Activated gamma-delta T cell treated with Interleukin-2 at 50 U/mL for 16 hours (primary cell): ENCODE measurements around the gene PHRF1.
A peak's percentile ranks its signal among the peaks of the same experiment; 100 is the strongest.

Experiments used
- DNase-seq: peaks from one replicate; pipeline ENCODE4 v3.0.0-alpha.2; 2020

PHRF1 gene

DNA sequence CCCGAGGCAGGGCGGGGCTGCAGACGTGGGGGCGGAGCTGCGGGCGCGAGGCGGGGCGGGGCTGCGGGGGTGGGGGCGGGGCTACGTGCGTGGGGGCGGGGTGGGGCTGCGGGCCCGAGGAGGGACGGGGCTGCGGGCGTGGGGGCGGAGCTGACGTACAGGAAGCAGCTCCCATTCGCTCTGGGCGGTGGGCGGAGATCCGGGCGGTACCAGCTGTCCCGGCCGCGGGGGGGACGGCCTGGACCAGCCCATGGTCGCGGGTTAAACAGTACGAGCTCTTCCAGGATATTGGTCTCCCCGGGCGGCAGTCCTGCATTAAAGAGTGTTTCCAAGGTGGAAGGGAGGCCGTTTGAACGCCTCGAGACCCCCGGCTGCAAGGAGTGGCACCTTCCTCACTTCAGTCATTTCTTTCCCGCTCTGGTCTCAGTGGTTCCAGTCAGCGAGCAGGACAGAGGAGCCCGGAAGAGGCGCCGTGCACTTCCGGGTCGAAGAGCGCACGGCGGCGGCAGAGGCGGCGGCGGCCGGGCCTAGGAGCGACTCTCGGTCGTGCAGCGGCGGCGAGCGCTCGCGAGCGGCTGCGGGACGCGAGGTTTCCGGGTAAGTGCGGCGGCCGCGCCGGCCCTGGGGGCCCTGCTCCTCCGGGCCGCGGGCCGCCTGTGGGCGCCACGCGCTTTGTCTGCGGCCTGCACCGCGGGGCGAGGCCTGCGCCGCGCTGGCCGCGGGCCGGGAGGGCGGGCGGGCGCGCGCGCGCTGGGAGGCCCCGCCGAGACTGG, at the start of gene PHRF1:
Gene PHRF1, plus strand, starts transcription at position 475 of the 773 bp plus-strand sequence. CDS start 5,043 bp downstream, outside the sequence.
- peak; percentile 96 for DNase-seq

DNA sequence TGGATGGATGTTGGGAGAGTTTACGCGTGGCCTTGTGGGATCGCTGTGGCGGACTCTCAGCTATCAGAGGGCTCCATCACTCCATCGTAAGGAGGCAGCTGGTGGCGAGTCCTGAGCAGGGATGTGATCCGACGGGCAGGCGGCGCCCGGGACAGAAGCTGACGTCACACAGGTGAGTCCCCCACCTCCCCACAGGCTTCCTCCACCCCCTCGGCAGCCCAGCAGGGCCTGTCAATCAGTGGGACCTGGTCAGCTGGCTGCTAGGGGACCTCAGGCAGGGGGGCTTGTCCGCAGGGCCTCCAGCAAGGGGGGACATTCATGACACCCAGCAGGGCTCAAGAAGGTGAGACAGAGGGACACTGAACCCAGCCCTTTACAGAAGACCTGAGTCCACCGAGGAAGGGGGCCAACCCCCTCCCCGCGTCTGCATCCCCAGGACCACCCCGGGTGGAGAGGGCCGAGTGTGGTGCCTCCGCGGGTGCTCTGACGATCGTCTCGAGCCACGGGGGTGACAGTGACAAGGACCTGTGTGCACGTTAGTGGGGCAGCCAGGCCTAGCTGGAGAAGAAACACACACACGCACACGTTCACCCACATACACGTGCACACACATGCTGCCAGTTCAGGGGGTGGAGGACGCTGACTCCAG, 48.0 kb upstream of the PHRF1 start:
- no peak for DNase-seq

DNA sequence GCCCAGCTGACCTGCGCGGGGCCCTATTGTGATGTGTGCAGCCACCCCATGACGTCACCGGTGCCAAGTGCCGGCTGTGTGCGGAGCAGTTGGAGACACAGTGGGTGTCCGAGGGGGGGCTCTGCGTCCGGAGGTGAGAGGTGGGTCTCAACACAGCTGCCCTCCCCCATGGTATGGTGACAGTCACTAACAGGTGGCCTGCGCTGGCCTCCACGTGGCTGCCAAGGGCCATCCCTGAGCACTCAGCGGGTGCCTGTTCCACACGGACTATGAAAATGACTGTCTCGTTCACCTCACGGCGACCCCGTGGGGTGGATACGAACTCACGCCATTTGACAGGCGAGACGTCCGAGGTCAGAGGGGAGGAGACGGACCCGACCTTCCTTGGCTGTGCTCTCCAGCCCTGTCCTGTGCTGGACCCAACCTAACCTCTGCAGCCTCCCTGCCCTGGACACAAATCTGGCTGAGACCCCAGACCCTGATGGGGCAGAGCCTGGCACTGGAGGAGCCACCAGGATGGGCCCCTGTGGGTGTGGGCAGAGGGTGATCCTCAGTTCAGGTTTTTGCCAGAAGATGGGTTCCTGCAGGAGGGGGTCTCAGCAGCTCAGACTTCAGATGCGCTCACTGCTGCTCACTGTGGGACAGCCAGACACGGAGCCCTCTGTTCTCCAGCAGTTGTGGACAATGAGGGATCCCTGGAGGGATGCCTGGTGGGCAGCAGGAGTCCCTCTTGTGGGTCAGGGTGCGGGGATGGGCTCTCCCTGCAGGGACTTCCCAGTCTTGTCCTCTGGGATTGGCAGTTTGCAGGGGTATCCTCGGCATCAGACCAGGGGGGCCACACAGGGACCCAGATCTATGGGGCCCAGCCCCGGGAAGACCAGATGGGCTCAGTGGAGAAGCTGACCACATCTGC, 47.2 kb upstream of the PHRF1 start:
- DNase-seq: no peak

DNA sequence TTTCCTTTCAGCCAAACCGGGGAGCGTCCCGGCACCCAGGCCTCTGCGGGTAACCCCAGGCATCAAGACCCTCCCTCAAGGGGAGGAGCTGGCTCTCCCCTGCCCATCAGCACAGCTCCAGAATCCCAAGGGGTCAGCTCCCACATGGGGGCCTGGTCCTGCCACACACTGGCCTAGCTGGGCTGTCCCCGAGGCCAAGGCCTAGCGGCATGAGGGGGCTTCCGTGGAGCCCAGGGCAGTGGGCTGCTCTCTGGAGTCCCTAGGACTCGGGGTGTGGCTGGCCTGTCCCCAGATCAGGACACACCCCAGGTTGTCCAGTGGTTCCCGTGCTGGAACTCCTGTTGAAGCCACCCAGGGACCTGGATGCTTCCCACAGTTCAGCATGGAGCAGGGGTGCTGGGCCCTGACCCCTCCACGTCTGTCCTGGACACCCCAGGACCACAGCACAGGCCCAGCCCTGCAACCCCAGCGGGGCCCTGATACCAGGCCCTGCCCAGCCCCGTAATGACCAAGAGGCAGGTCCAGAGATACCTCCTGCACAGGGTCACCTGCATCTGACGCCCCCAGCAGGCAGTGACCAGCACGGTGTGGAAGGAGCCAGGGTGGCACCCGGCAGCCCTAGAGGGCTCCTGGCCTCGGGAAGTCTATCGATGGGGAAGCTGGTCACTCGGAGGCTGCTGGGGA, 46.4 kb upstream of the PHRF1 start:
- no peak for DNase-seq

DNA sequence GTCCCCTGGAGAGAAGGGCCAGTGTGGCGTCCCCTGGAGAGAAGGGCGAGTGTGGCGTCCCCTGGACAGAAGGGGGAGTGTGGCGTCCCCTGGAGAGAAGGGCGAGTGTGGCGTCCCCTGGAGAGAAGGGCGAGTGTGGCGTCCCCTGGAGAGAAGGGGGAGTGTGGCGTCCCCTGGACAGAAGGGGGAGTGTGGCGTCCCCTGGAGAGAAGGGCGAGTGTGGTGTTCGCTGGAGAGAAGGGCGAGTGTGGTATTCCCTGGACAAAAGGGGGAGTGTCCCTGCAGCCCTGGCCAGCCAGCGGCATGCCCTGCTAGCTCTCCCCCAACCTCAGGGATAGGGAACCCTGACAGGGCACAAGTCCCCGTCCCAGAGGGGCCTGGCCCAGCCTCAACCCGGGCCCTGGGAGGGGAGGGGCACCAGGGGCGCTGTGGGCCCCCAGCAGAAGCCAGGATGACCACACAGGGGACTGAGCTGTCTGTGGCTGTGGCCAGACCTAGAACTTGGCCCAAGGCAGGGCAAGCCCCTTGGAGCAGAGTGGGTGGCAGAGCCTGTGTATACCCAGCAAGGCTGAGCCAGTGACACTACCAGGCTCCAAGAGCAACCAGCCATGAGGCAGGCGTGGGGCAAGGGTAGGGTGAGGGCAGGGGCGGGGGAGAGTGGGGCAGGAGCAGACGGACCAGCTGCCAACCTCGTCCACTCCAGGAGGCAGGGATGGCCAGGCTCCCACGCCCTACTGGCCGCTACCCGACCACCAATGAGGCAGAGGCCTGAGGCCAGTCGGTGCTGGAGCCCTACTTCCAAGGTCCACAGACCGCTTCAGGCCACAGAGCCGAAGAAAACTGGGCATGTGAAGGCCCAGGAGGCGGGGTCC, 45.1 kb upstream of the PHRF1 start:
- DNase-seq: no peak

DNA sequence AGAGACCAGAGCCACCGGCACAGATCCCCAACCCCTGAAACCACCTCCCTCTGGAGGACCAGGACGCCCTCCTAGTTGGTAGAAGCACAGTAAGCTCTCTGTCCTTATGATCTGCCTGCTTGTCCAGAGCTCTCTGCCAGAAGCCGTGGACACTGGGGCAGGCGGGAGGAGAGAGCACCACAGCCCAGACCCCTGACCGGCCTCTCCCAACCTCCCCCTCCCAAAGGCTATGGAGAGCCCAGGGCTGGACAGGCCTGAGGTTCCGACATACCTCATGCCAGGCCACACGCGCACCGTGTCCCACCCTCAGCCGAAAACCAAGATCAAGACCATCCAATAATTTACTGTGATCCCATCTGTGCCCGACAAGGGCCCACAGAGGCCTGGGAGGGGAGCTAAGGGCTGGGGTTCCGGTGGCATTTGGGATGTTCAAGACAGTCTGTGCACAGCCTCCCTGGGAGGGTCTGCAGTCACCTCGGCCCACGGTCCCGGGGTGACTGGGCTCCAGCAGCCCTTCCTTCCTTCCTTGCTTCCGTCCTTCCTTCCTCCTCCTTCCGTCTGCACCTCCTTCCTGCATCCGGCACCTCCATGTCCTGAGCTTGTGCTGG, 44.2 kb upstream of the PHRF1 start:
- DNase-seq: no peak

DNA sequence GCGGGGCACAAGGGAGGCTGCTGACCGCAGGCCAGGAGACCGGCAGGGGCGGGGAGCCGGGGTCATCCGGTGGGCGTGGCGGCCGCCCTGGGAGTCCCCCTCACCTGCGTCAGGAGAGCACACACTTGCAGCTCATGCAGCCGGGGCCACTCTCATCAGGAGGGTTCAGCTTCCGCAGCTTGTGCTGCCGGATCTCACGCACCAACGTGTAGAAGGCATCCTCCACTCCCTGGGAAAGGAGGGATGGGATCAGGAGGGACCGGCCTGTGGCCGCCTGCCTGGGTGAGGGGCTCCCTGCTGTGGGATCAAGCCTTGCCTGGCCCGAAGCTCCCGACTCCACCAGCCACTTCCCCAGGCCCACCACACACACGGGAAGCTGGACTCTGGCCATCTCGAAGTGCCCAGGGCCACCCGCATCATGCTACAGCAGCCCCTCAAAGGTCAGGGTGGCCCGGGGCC, 43.7 kb upstream of the PHRF1 start:
- no peak for DNase-seq

GRCh38 chr11:532986-533585, 43.2 kb upstream of the PHRF1 start:
- DNase-seq: no peak

GRCh38 chr11:533586-534395, 42.5 kb upstream of the PHRF1 start:
- DNase-seq: no peak

GRCh38 chr11:534396-535209, 41.7 kb upstream of the PHRF1 start:
- no peak for DNase-seq

GRCh38 chr11:535210-535518, 41.1 kb upstream of the PHRF1 start:
- DNase-seq: no peak

- peak; percentile 96 for DNase-seq
Observed at GRCh38 chr11:535519-536454, 40.5 kb upstream of the PHRF1 start, which contains the start of gene HRAS. TSS of gene HRAS (minus strand) at chr11:535576.

DNA sequence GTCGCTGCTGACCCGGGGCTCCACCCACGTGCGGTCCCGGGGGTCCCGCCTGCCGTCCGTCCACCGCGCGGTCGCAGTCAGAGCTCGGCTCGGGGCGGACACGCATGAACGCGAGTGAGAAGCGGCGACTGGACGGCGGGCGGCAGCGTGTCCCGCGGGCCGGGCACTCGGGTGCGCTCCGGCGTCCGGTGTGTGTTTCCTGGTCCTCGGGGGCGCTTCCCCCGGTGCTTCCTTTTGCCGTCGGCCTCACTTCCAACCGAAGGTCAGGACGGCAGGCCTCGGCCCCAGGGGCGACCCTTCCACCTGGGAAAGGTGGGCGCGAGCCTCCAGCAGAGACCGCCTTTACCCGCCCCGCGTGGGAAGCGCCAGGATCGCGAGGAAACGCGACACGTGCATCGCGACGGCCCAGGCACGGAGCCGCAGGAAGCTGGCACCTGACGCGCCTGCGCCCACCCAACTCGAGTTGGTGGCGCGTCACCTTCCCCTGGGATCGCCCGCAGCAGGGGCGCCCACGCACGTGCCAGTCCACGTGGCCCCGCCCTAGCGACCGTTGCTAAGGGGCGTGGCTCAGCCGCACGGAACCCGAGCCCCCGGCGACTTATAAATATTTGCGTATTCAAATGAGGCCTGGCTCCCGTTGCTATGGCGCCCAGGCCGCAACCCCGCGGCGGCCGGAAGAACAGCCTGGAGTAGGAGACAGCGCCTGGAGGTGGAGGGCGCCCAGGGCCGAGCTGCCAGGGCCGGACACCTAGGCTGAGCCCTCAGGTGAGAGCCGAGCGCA, 39.2 kb upstream of the PHRF1 start, which contains the start of gene LRRC56:
Gene LRRC56, plus strand, starts transcription at position 687 of the 781 bp plus-strand sequence. CDS start 3,158 bp downstream, outside the sequence.
- DNase-seq: peak; percentile 89

GRCh38 chr11:537622-538430, 38.4 kb upstream of the PHRF1 start:
- no peak for DNase-seq

- DNase-seq: no peak
Observed at GRCh38 chr11:538431-539051, 37.7 kb upstream of the PHRF1 start.
